ENCODE data around the gene IFT43. TPM values are rescaled to one million over a fixed set of nuclear protein-coding genes. Genes with fewer than 3 reads are reported as not detected.

IFT43 gene
- polyA plus RNA-seq, 1 experiment: 58.9 TPM

DNA sequence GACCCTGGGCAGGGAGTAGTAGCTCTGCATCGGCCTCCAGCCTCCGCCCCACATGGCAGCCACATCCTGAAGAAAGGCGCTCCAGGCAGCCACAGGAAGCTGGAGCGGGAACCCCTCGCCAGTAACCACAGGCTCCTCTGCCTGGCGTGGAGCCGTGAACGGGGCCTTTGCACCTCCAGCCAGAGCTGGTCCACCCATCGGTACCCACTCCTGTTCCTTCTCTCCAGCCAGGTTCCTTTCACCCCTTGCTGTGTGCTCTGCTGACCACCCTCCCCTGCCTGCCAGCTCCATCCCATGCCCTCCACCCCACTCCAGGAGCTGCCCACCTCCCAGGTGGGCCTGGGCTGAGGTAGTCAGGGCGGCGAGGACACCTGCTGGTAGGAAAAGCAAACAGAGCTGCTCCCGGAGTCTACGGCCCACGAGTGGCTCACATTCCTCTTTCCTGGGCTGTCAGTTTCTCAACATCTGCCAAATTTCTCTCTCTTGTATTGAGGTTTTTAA, 6.4 kb upstream of the IFT43 start:
- Histone ChIP-seq H3K4me3 (ENCODE audit: low read depth, low read length) (no peak overlapping the region), H3K36me3 (ENCODE audit: control insufficient read depth, insufficient read depth, low read length) (no peaks in the 10 kb centered on the region), H3K27me3 (ENCODE audit: control insufficient read depth, insufficient read depth, low read length) (no peaks in the 10 kb centered on the region)
- TF ChIP-seq, protein P1, sequence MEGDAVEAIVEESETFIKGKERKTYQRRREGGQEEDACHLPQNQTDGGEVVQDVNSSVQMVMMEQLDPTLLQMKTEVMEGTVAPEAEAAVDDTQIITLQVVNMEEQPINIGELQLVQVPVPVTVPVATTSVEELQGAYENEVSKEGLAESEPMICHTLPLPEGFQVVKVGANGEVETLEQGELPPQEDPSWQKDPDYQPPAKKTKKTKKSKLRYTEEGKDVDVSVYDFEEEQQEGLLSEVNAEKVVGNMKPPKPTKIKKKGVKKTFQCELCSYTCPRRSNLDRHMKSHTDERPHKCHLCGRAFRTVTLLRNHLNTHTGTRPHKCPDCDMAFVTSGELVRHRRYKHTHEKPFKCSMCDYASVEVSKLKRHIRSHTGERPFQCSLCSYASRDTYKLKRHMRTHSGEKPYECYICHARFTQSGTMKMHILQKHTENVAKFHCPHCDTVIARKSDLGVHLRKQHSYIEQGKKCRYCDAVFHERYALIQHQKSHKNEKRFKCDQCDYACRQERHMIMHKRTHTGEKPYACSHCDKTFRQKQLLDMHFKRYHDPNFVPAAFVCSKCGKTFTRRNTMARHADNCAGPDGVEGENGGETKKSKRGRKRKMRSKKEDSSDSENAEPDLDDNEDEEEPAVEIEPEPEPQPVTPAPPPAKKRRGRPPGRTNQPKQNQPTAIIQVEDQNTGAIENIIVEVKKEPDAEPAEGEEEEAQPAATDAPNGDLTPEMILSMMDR (IDR thresholded peaks at IDR 0.05; ENCODE audit: insufficient read depth, low read depth, low read length): peak; percentile 81
- DNase-seq (ENCODE audit: low read depth): no peak
- POLR2A ChIA-PET: no interaction called here
- CTCF ChIA-PET: interaction anchor here (0.6 to 13.4 kb wide), 32 partner anchors 9 to 319 kb away, joined by 3 to 296 read pairs (median 4); partner anchors contain the start of genes ERG28 and TTLL5

DNA sequence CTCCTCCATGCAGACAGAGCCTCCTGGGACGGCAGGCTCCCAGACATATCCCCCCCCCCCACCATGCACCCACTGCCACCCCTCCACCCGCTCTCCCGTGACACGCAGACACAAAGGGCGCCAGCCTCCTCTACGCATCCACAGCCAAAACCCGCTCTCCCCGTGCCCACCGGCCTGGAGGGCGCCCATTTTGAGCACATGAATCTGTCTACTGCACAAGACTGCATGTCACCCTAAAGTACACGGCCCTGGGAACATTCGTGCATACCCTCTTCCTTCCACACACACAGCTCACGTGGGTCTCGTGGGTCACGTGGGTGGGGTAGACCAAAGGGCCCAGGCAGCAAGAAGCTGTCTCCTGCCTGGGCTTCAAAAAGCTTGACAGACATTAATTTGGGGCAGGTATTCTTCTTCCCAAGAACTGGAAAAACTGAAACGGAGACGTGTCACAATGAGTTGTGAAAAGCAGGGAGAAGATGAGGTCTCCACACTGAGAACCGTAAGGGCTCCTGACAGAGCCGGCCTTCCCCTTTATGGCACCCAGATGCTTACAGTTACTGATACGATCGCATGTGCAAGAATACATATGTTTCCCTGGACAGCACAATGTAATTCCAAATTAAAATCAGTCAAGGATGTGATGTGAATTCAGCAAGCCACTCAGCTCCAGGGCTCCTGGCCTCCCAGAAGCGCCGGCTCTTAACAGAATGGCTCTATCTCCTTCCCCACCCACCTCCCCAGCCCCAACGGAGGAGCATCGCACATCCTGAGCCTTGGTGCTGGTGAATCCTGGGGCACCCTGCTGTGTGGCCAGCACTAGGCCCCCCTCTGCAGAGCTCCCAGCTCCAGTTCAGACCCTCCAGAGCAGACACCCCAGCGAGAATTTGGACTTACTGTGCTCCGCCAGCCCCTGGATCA, 5.7 kb upstream of the IFT43 start:
- POLR2A ChIA-PET: no interaction called here

GRCh38 chr14:75980856-75981255, 4.7 kb upstream of the IFT43 start:
- ChIA-PET POLR2A (no interaction called here), CTCF (interaction anchor here (0.7 to 13.4 kb wide), 11 partner anchors 16 to 419 kb away, joined by 3 to 296 read pairs (median 5); no protein-coding TSS in a partner anchor)
- TF ChIP-seq, protein P1 (IDR thresholded peaks at IDR 0.05; ENCODE audit: insufficient read depth, low read depth, low read length): no peak
- no peak overlapping the region; the same call in 1 of the 2 replicates for H3K4me3 ChIP-seq (ENCODE audit: low read depth, low read length)
- DNase-seq (ENCODE audit: low read depth): no peak
- no peaks in the 10 kb centered on the region for H3K27me3 ChIP-seq (ENCODE audit: control insufficient read depth, insufficient read depth, low read length)
- H3K36me3 ChIP-seq (ENCODE audit: control insufficient read depth, insufficient read depth, low read length): no peaks in the 10 kb centered on the region

More for the DNA sequence above, 5.7 kb upstream of the IFT43 start:
- Histone ChIP-seq H3K27me3 (ENCODE audit: control insufficient read depth, insufficient read depth, low read length) (no peaks in the 10 kb centered on the region), H3K4me3 (ENCODE audit: low read depth, low read length) (no peak overlapping the region), H3K36me3 (ENCODE audit: control insufficient read depth, insufficient read depth, low read length) (no peaks in the 10 kb centered on the region)
- TF ChIP-seq, protein P1 (IDR thresholded peaks at IDR 0.05; ENCODE audit: insufficient read depth, low read depth, low read length): no peak
- CTCF ChIA-PET: interaction anchor here (0.6 to 13.4 kb wide), 27 partner anchors 10 to 319 kb away, joined by 3 to 296 read pairs (median 4); partner anchors contain the start of genes ERG28 and TTLL5
- DNase-seq (ENCODE audit: low read depth): no peak

DNA sequence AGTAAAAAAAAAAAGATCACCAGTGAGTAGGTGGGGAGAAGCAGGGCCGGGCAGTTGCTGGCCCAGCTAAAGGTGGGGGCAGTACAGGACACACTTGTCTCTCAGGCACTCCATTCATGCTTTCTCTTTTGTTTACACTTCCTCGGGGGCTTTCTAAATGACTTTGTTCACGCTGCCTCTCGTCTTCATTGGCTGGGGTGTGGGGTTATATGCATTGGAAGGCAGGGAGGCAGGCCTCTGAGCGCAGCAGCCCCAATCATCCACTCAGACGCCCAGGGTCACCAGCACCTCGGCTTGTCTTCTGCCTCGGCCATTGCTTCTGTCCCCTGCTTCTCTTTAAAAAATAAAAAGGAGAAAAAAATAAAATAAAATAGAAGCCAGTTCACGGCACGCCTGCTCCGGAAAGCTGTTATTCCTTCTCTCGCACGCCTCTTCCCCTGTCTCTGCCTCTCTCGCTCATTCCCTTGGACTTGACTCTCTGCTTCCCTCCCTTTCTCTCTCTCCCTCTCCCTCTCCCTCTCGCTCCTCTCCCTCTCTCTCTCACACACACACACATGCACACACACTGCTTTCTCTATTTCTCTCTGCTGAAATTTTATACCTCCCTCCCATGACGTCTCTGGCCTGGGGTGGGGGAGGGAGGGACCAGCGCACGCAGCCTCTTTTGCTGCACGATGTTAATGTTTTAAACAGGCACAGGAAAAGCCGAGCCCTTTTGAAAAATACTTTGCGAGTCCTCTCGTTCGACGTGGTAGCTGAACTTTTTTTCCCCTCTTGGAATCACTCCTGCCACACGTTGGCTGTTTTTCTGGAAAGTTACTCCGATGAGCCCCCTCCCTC, 3.9 kb upstream of the IFT43 start, which contains the start of gene TGFB3:
TGFB3 (minus strand) TSS at position 570 of the 840 bp plus-strand sequence. CDS start 1,102 bp downstream, outside the sequence.
- CTCF ChIA-PET: interaction anchor here (0.6 to 13.4 kb wide), 29 partner anchors 8 to 405 kb away, joined by 3 to 296 read pairs (median 4); no protein-coding TSS in a partner anchor
- POLR2A ChIA-PET: interaction anchor here (1.3 kb wide), 1 partner anchor 274 kb away, joined by 4 read pairs; no protein-coding TSS in a partner anchor
- H3K36me3 ChIP-seq (ENCODE audit: control insufficient read depth, insufficient read depth, low read length): no peaks in the 10 kb centered on the region
- DNase-seq (ENCODE audit: low read depth): peak; percentile 70
- TF ChIP-seq, protein P1 (IDR thresholded peaks at IDR 0.05; ENCODE audit: insufficient read depth, low read depth, low read length): no peak
- H3K27me3 ChIP-seq (ENCODE audit: control insufficient read depth, insufficient read depth, low read length): no peaks in the 10 kb centered on the region
- H3K4me3 ChIP-seq (ENCODE audit: low read depth, low read length): peak within 1 kb of the TSS; percentile 54
